GOT3 (cell line): ENCODE results near the gene BMAL2.

Experiments used
- DNase-seq: peaks from one replicate; lab custom pipeline; 2025; ENCODE audit warnings: mixed read lengths; lab: John Stamatoyannopoulos, UW

BMAL2 gene

DNA sequence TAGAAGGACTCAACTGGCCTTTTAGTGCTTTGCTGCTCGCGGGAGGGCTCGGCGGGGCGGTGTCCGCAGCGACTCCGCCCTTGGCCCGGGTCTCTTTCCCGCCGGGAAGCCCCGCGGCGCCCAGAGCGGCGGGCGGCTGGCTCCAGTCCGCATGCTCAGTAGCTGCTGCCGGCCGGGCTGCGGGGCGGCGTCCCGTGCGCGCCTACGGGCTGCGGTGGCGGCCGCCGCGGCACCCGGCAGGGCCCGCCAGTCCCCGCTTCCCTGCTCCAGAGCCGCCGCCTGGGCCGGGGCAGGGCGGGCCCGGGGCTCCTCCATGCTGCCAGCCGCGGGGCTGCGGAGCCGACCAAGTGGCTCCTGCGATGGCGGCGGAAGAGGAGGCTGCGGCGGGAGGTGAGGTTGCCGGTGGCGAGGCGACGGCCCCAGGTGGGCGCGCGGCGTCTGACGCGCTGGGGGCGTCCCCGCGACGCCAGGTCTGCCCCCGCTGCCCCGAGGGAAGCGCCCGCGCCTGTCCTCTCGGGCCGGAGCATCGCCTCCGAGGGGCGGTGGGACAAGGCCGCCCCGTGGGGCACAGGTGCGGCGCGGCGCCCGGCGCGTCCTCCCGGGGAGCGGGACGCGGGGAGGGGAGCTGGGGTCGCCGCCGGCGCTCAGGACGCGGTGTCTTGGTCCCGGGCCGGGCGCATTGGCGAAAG, at the start of gene BMAL2:
TSS of gene BMAL2 (plus strand) at position 123 of the 689 bp plus-strand sequence. CDS start at position 360, 237 bp downstream.
- no peak for DNase-seq

GRCh38 chr12:27284021-27284420, 48.6 kb upstream of the BMAL2 start:
- no peak for DNase-seq

GRCh38 chr12:27284751-27285150, 47.9 kb upstream of the BMAL2 start:
- no peak for DNase-seq

GRCh38 chr12:27285403-27285802, 47.2 kb upstream of the BMAL2 start:
- DNase-seq = no peak

- no peak for DNase-seq
Observed at GRCh38 chr12:27289414-27289813, 43.2 kb upstream of the BMAL2 start.

- DNase-seq = no peak
Observed at GRCh38 chr12:27290501-27291168, 42.0 kb upstream of the BMAL2 start.

DNA sequence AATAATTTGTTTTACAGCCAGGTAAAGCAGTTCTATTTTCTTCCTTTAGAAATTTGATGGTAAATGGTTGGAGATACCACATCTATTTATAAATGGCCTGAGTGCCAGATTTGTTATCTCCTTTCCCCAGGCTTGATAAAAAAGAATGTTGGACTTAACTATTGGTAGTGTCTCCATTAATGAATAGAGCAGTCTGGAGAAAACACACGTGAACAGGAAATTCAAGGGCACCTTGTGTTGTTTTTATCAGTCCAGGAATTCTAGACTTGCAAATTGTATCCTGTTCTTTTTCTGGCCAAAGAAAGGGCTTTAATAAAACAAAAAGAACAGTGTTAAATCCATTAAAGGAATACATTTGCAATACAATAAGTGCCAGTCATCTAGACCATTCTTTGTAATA, 40.8 kb upstream of the BMAL2 start:
- no peak for DNase-seq

DNA sequence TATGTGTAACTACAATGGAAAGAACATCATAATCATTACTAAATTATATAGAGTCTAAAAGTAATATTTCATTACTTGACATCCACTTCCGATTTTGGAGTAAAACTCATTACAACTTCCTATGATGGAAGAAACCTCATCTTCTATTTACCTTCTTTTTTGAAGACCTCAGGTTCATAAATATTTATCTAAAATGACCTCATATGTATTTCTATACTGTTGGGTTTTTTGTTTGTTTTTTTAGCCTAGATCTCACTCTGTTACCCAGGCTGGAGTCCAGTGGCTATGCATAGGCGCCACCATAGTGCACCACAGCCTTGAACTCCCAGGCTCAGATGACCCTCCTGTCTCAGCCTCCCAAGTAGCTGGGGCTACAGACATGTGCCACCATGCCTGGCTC, 39.9 kb upstream of the BMAL2 start:
- no peak for DNase-seq

- DNase-seq = no peak
Observed at GRCh38 chr12:27293463-27293862, 39.2 kb upstream of the BMAL2 start.

DNA sequence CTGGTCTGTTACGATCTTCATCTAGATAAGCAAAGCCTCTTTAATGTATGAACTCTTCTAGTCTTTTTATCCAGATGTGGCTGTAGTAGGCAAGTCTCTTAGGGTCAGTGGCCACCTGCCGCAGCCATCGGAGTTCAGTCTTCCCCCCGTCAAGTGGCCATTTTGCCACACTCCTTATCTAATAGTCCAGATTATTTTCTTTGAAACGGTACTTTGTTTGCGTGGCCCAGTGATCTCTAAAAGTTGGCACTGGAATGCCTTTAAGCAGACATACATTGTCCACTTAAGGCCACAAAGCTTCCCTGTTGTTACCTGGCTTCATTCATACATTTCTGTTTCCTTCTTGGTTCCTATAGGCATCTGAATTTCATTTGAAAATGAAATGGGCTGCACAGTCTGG, 36.0 kb upstream of the BMAL2 start:
- DNase-seq = no peak

DNA sequence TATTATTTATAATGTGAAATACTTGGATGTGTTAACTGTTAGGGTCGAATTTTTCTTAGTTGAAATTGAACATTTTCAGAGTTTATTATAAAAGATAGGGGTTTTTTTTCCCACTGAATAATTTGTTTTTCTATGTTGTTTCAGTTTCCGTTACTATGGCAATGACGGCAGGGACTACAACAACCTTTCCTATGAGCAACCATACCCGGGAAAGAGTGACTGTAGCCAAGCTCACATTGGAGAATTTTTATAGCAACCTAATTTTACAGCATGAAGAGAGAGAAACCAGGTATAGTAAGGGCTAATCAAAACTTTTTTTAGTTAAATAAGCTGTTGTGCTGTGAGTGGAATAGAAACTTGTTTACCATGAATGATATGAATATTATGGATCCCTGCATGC, 35.1 kb upstream of the BMAL2 start:
- no peak for DNase-seq

- no peak for DNase-seq
Observed at GRCh38 chr12:27299102-27299501, 33.5 kb upstream of the BMAL2 start.

- no peak for DNase-seq
Observed at GRCh38 chr12:27300226-27300625, 32.4 kb upstream of the BMAL2 start.

GRCh38 chr12:27303139-27304111, 29.2 kb upstream of the BMAL2 start:
- no peak for DNase-seq

- no peak for DNase-seq
Observed at GRCh38 chr12:27304856-27305255, 27.8 kb upstream of the BMAL2 start.

DNA sequence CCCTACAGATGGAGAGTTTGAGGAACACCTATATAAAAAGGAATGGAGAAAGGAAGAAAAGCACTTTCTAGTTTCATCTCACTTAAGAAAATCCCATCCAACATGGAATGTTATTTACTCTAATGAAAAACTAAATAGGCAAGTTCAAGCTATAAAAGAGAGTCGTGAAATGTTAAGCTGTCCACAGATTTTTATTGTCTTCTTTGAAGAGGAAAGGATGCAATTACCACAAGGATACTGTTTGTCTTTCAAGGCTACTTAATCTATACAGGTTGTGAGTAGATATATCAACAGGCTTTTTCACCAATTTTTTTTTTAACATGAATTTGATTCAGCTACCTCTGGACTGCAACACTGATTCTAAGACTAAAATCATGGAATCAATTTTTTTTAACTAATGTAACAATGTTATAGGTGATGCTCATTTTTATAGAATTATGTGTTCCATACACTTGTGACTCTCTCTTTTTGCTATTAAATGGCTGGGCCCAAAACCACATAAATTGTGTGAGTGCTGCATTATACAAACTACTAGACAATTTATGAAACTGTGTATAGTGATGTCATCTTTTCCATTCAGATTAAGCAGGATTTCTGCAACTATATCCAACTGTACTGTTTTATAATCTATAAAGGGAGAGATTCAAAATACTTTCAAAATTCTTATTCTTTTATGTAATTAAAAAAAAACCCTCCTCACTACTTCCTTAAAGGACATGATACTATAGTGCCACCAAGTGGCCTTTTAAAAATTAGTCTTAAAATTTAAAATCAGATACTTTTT, 26.8 kb upstream of the BMAL2 start:
- no peak for DNase-seq

GRCh38 chr12:27309293-27309994, 23.2 kb upstream of the BMAL2 start:
- DNase-seq = no peak

- DNase-seq = no peak
Observed at GRCh38 chr12:27309995-27310315, 22.7 kb upstream of the BMAL2 start.

DNA sequence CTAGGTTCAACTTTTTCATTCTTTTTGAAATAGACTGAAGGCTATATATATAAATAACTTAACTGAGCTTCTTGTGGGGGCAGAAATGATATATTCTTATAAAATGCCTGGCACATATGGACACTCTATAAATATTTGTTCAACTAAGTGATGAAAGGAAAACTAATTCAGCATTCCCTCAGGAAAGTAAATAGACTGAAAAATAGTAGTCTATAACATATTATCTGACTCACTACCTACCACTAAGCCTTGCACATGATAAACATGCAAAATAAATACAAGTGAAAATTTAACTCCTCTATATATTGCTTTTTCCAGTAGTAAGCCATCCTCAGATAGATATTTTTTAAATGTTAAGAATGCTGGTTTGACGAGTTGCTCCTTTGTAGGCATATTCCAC, 15.7 kb upstream of the BMAL2 start:
- no peak for DNase-seq

GRCh38 chr12:27319409-27319808, 13.2 kb upstream of the BMAL2 start:
- no peak for DNase-seq

DNA sequence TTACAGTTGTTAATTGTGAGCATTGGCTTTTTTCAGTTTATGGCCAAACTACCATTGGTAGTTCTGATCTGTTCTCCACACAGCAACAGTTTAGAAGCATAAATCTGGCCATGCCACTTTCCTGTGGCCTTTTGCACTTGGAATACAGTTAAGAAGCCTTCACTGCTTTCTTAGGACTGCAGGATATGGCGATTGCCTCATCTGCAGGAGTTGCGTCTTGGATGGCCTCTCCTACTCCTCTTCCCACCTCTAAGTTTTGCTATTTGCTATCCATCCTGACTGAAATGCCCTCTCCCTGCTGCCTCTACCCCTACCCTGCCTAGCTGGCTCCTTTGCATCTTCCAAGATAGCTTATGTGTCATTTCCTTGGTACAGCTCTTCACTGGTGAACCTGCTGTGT, 12.8 kb upstream of the BMAL2 start:
- DNase-seq = no peak
